GM12878 (cell line): ENCODE measurements around the gene SLC4A8. TPM values are rescaled to one million over a fixed set of nuclear protein-coding genes. Genes with fewer than 3 reads are reported as not detected.

Experiments
- ATAC-seq: fragments of 200-7000 bp; cut with Tn5 transposase; 3 replicates; pipeline ENCODE4 v1.9.1; 2020; ENCODE audit warnings: mild to moderate bottlenecking, moderate library complexity
- BruUV-seq: library from RNA; stranded (reverse); fragments of 400-500 nt; replicated peaks from 2 replicates; lab custom pipeline; 2021; lab: Mats Ljungman, UMichigan
- CTCF ChIA-PET: fragments of 300-600 bp; sonication (Branson Sonifier 250); formaldehyde crosslinking; extraction: SDS; loops from one replicate; lab custom pipeline; 2021; ENCODE audit warnings: inconsistent platforms; lab: Yijun Ruan, JAX
- POLR2A ChIA-PET: fragments of 350-600 bp; formaldehyde crosslinking; extraction: SDS; loops from one replicate; lab custom pipeline; 2021; ENCODE audit warnings: inconsistent platforms; lab: Charles Lee
- RAD21 ChIA-PET: fragments of 300-600 bp; sonication (Branson Sonifier 250); formaldehyde crosslinking; loops from one replicate; lab custom pipeline; 2023; ENCODE audit warnings: antibody characterized with exemption; ENCODE audit not compliant: unreplicated experiment; lab: Charles Lee
- SMC1A ChIA-PET: fragments of 300-600 bp; sonication (Branson Sonifier 250); formaldehyde crosslinking; loops from one replicate; lab custom pipeline; 2023; ENCODE audit not compliant: unreplicated experiment, uncharacterized antibody; lab: Charles Lee
- DNase-seq: peaks from one replicate; pipeline ENCODE4 v3.0.0-alpha.2; 2011; ENCODE audit warnings: low read depth, low spot score
- FAIRE-seq: peaks from 3 replicates; lab custom pipeline; 2011; peaks lifted over from hg19 to GRCh38; lab: Jason Lieb, UNC
- H2AFZ ChIP-seq: 2 replicates; pipeline ENCODE4 v1.6.0; 2011; ENCODE audit warnings: low read depth, low read length, control low read depth; ENCODE audit not compliant: control insufficient read depth
- H3K27ac ChIP-seq: 2 replicates; pipeline ENCODE4 v1.5.1; 2011; ENCODE audit warnings: control low read depth; ENCODE audit not compliant: control insufficient read depth, insufficient read depth
- H3K27me3 ChIP-seq, 2 experiments: replicated peaks in 1 of 2; 2 replicates each; pipeline versions ENCODE4 v1.6.0 to v1.6.1; 2011; ENCODE audit warnings: low read length in 1 of 2; ENCODE audit not compliant: control insufficient read depth in 2 of 2, insufficient read depth in 2 of 2
- H3K36me3 ChIP-seq, 2 experiments: 2 replicates each; pipeline ENCODE4 v1.5.1; 2011; ENCODE audit warnings: low read length in 1 of 2; ENCODE audit not compliant: control insufficient read depth in 2 of 2, insufficient read depth in 2 of 2
- H3K4me1 ChIP-seq: 2 replicates; pipeline ENCODE4 v1.6.1; 2011; ENCODE audit warnings: mild to moderate bottlenecking, low read length, moderate library complexity, mixed read lengths; ENCODE audit not compliant: control insufficient read depth, insufficient read depth
- H3K4me2 ChIP-seq: 2 replicates; pipeline ENCODE4 v1.6.0; 2011; ENCODE audit warnings: control low read depth; ENCODE audit not compliant: control insufficient read depth, insufficient read depth
- H3K4me3 ChIP-seq: fragments of 200-600 bp; sonication (generic); 2 replicates; pipeline ENCODE4 v1.5.1; 2016
- H3K79me2 ChIP-seq: 2 replicates; pipeline ENCODE4 v1.6.0; 2011; ENCODE audit warnings: low read length; ENCODE audit not compliant: control insufficient read depth, insufficient read depth
- H3K9ac ChIP-seq: 2 replicates; pipeline ENCODE4 v1.8.0; 2011; ENCODE audit warnings: low read length, control low read depth, mixed read lengths; ENCODE audit not compliant: control insufficient read depth, insufficient read depth
- H3K9me3 ChIP-seq: replicated peaks from 3 replicates; pipeline ENCODE4 v1.5.1; 2011; ENCODE audit warnings: mild to moderate bottlenecking, low read length; ENCODE audit not compliant: control insufficient read depth, insufficient read depth
- H4K20me1 ChIP-seq: 2 replicates; pipeline ENCODE4 v1.6.0; 2011; ENCODE audit not compliant: control insufficient read depth, insufficient read depth
- BCL11A ChIP-seq: IDR thresholded peaks from 2 replicates; pipeline ENCODE4 v1.6.1; 2011; ENCODE audit warnings: low read depth, low read length
- CHD1 ChIP-seq: IDR thresholded peaks from 2 replicates; pipeline ENCODE4 v1.6.1; 2012; ENCODE audit warnings: low read depth, low read length, improper control_type of control experiment
- CHD2 ChIP-seq: IDR thresholded peaks from 2 replicates; pipeline ENCODE4 v1.6.1; 2011; ENCODE audit warnings: low read depth, low read length, improper control_type of control experiment, borderline replicate concordance
- CHD4 ChIP-seq: fragments of 200-600 bp; sonication (generic); IDR thresholded peaks from 2 replicates; pipeline ENCODE4 v1.6.1; 2016; ENCODE audit warnings: mild to moderate bottlenecking
- DPF2 ChIP-seq: fragments of 450-650 bp; IDR thresholded peaks from 2 replicates; pipeline ENCODE4 v1.6.1; 2017; ENCODE audit warnings: mild to moderate bottlenecking
- ETV6 ChIP-seq, 2 experiments: fragments of 450-650 bp in 1 of 2; IDR thresholded peaks in 1 of 2; conservative IDR thresholded peaks in 1 of 2; 2 replicates each; pipeline ENCODE4 v1.6.1; 2014; ENCODE audit warnings: antibody characterized with exemption in 1 of 2, borderline replicate concordance in 1 of 2, low read depth in 1 of 2, mild to moderate bottlenecking in 1 of 2, moderate library complexity in 1 of 2
- FOXM1 ChIP-seq: IDR thresholded peaks from 2 replicates; pipeline ENCODE4 v1.6.1; 2012; ENCODE audit warnings: low read depth, mild to moderate bottlenecking, inconsistent platforms, low read length, moderate library complexity
- GABPA ChIP-seq: IDR thresholded peaks from 2 replicates; pipeline ENCODE4 v1.6.1; 2014; ENCODE audit warnings: antibody characterized with exemption, low read depth, mild to moderate bottlenecking, inconsistent platforms
- JUNB ChIP-seq: IDR thresholded peaks from 2 replicates; pipeline ENCODE4 v1.6.1; 2016; ENCODE audit warnings: antibody characterized with exemption, mild to moderate bottlenecking
- POLR2A ChIP-seq: IDR thresholded peaks from 2 replicates; pipeline ENCODE4 v1.6.1; 2011; ENCODE audit warnings: low read depth, mild to moderate bottlenecking, low read length
- RAD51 ChIP-seq: fragments of 450-650 bp; IDR thresholded peaks from 2 replicates; pipeline ENCODE4 v1.6.1; 2016; ENCODE audit warnings: moderate library complexity, mild to moderate bottlenecking, inconsistent platforms
- SREBF2 ChIP-seq: IDR thresholded peaks from 2 replicates; pipeline ENCODE4 v1.6.1; 2012; ENCODE audit warnings: mild to moderate bottlenecking, low read length
- TBL1XR1 ChIP-seq: IDR thresholded peaks from 2 replicates; pipeline ENCODE4 v1.6.1; 2012; ENCODE audit warnings: low read depth, low read length, improper control_type of control experiment
- TCF7 ChIP-seq: IDR thresholded peaks from 2 replicates; pipeline ENCODE4 v1.6.1; 2014; ENCODE audit warnings: antibody characterized with exemption, borderline replicate concordance
- WGBS: methylation state at CpG from one replicate; pipeline ENCODE4 v1.1.6; 2016; ENCODE audit warnings: low lambda C conversion rate; ENCODE audit not compliant: insufficient replicate concordance, insufficient coverage; ENCODE audit errors: missing lambda C conversion rate; 5-methylcytosine and 5-hydroxymethylcytosine counted together
- in situ Hi-C: fragments of 300-500 bp; cut with MboI; formaldehyde crosslinking; loops from 9 replicates; pipeline ENCODE4 v1.14.3; 2018; ENCODE audit warnings: mixed read lengths
- intact Hi-C: fragments of 100-400 bp; cut with micrococcal nuclease; formaldehyde crosslinking; loops from one replicate; pipeline ENCODE4 v1.14.2; 2022; ENCODE audit not compliant: unreplicated experiment
- polyA plus RNA-seq, 11 experiments: library from polyadenylated mRNA; depleted of rRNA in 4 of 11; unstranded in 6 of 11; stranded (reverse) in 5 of 11; fragments of >200 nt; fragmentation: Nextera tagmentation in 4 of 11; fragmentation: Illumina TruSeq in 1 of 11; extraction: Ambion mirVana in 4 of 11; extraction: Trizol in 1 of 11; gene quantifications; 1 replicate in 1 of 11; 2 replicates in 10 of 11; pipeline versions ENCODE4 v1.2.1 to v1.2.3, GENCODE V29; 2011 to 2016; ENCODE audit warnings: inconsistent platforms in 2 of 11, missing spikeins in 2 of 11, low read depth in 1 of 11
- total RNA-seq, 4 experiments: library from RNA; depleted of rRNA in 3 of 4; stranded (reverse); fragments of >200 nt in 3 of 4; fragmentation: Illumina TruSeq in 1 of 4; extraction: Trizol in 1 of 4; gene quantifications; 2 replicates each; pipeline versions ENCODE4 v1.2.1 to v1.2.3, GENCODE V29; 2013 to 2021

The SLC4A8 gene
- total and polyA plus RNA-seq, 10 of the 15 experiments (the other 5 are each of a cell fraction or from before 2014, with no cell fraction given) = 1.4 to 7.7 (median 3.7) TPM

- ChIA-PET RAD21 (interaction anchor here (2.3 kb wide), 1 partner anchor 101 kb away, joined by 5 read pairs; no protein-coding TSS in a partner anchor), CTCF (interaction anchor here (1.2 to 2.3 kb wide), 5 partner anchors 38 to 154 kb away, joined by 3 to 7 read pairs (median 3); partner anchors contain the start of gene SLC4A8), POLR2A (no interaction called here), SMC1A (no interaction called here)
- Histone ChIP-seq H3K36me3 (no peaks in the 10 kb centered on the region), H3K4me1 (peaks cover 8% of the 10 kb centered on the region), H3K9me3 (no peaks in the 10 kb centered on the region), H2AFZ (no peak overlapping the region), H3K27me3 (0 out of 4 replicates have a peak, but pooled peaks cover 0 to 2% of the 10 kb centered on the region in 2 experiments), H3K27ac (no peak overlapping the region), H3K4me3 (no peak overlapping the region), H3K9ac (no peak overlapping the region), H3K79me2 (no peaks in the 10 kb centered on the region), H4K20me1 (no peaks in the 10 kb centered on the region), H3K4me2 (no peak overlapping the region)
- intact Hi-C loops = loop anchor here (10.0 kb wide), 1 partner anchor 248 kb away; the partner anchor contains the start of gene SMAGP
- no peak for FAIRE-seq
- no peak for DNase-seq
- no peak for ATAC-seq
- WGBS = 58% methylated on average over 5 of the region's 5 CpGs
- in situ Hi-C loops = no loop called here
- BruUV-seq = no TSS peak
- TF ChIP-seq CHD4 (no peak), CHD2 (no peak), CHD1 (no peak), TBL1XR1 (no peak), FOXM1 (no peak), ETV6 (conservative IDR thresholded peaks at IDR 0.05 in 1 of 2, IDR thresholded peaks at IDR 0.05 in 1 of 2; ENCODE audit: borderline replicate concordance in 1 of 2, low read depth in 1 of 2) (no peak), SREBF2 (no peak), POLR2A (no peak), BCL11A (no peak), DPF2 (no peak), TCF7 (no peak), GABPA (no peak), JUNB (no peak), RAD51 (no peak)
Measured at GRCh38 chr12:51522696-51523095, 98.1 kb downstream of the SLC4A8 start.
